Naive thymus-derived CD8-positive, alpha-beta T cell (primary cell): Measurements from ENCODE around the gene ZDHHC14. TPM values are rescaled to one million over a fixed set of nuclear protein-coding genes. Genes with fewer than 3 reads are reported as not detected.
"Not testable (repeated sequence)": the region's sequence is repeated elsewhere in the genome, so short reads cannot be mapped to it uniquely, and the experiment has no call there.

Source experiments
- ATAC-seq, 2 donors: fragments of 150-1000 bp; cut with Tn5 transposase in 1 of 2; sonication (Bioruptor Pico), chemical (Tn5 transposase) in 1 of 2; 1 replicate in 1 of 2; 2 replicates in 1 of 2; pipeline ENCODE4 v1.10.0; 2021; ENCODE audit warnings: mild to moderate bottlenecking in 2 of 2, moderate library complexity in 2 of 2
- POLR2A ChIA-PET: fragments of 350-600 bp; sonication (Branson Sonifier 250); formaldehyde crosslinking; loops from one replicate; lab custom pipeline; 2021; ENCODE audit warnings: antibody characterized with exemption; lab: Charles Lee
- DNase-seq, 10 donors: peaks; one replicate each; pipeline versions ENCODE4 v3.0.0 to v3.0.0-alpha.2; 2020 to 2022
- H3K27ac Mint-ChIP-seq, 10 donors: one replicate each; pipeline ENCODE4 v1.8.0; 2020 to 2022; ENCODE audit warnings: mild to moderate bottlenecking in 10 of 10, mixed read lengths in 10 of 10, moderate library complexity in 4 of 10, inconsistent platforms in 1 of 10
- H3K27me3 Mint-ChIP-seq, 5 donors: one replicate each; pipeline ENCODE4 v1.8.0; 2021 to 2022; ENCODE audit warnings: mixed read lengths in 5 of 5
- H3K36me3 Mint-ChIP-seq, 3 donors: one replicate each; pipeline ENCODE4 v1.8.0; 2020 to 2022; ENCODE audit warnings: mixed read lengths in 3 of 3, mild to moderate bottlenecking in 2 of 3, inconsistent platforms in 1 of 3
- H3K4me1 Mint-ChIP-seq, 4 donors: one replicate each; pipeline ENCODE4 v1.8.0; 2021 to 2022; ENCODE audit warnings: mixed read lengths in 4 of 4
- H3K4me3 Mint-ChIP-seq, 10 donors: one replicate each; pipeline ENCODE4 v1.8.0; 2020 to 2022; ENCODE audit warnings: mild to moderate bottlenecking in 10 of 10, mixed read lengths in 10 of 10, moderate library complexity in 6 of 10, inconsistent platforms in 1 of 10
- H3K9me3 Mint-ChIP-seq, 9 donors: one replicate each; pipeline ENCODE4 v1.8.0; 2020 to 2022; ENCODE audit warnings: mixed read lengths in 9 of 9, mild to moderate bottlenecking in 3 of 9, inconsistent platforms in 1 of 9, moderate library complexity in 1 of 9
- polyA plus RNA-seq, 3 donors: library from polyadenylated mRNA; unstranded; fragments of 300-500 nt; fragmentation: Illumina TruSeq; gene quantifications; one replicate each; pipeline ENCODE4 v1.2.3, GENCODE V29; 2021
- total RNA-seq, 8 experiments: library from RNA in 2 of 8; stranded (reverse) in 2 of 8; gene quantifications; one replicate each; pipeline ENCODE4 v1.2.3 and lab custom pipeline; 2021 to 2026

Gene ZDHHC14
- total and polyA plus RNA-seq, 5 experiments from 2014 or later = 0.09 to 1.9 (median 1.4) TPM

- H3K36me3 Mint-ChIP-seq, H3K27me3 Mint-ChIP-seq, POLR2A ChIA-PET, H3K9me3 Mint-ChIP-seq, H3K4me1 Mint-ChIP-seq, DNase-seq, ATAC-seq, H3K4me3 Mint-ChIP-seq: not testable (repeated sequence)
- H3K27ac Mint-ChIP-seq = peak overlapping the region in 1 of 10 donors; percentile 82
Measured at GRCh38 chr6:157706351-157706750, 325.4 kb downstream of the ZDHHC14 start.

- no peak for DNase-seq
- no peak overlapping the region for H3K4me3 Mint-ChIP-seq
- POLR2A ChIA-PET = no interaction called here
- no peak overlapping the region for H3K27ac Mint-ChIP-seq
- peaks cover 0 to 8% (median 0%) of the 10 kb centered on the region in 4 donors for H3K4me1 Mint-ChIP-seq
- no peaks in the 10 kb centered on the region for H3K27me3 Mint-ChIP-seq
- no peak for ATAC-seq
- H3K36me3 Mint-ChIP-seq = no peaks in the 10 kb centered on the region
- no peaks in the 10 kb centered on the region for H3K9me3 Mint-ChIP-seq
Measured at GRCh38 chr6:157706883-157707282, 325.9 kb downstream of the ZDHHC14 start.

- H3K27me3 Mint-ChIP-seq = no peaks in the 10 kb centered on the region
- no peaks in the 10 kb centered on the region for H3K36me3 Mint-ChIP-seq
- H3K27ac Mint-ChIP-seq = no peak overlapping the region
- no peaks in the 10 kb centered on the region for H3K9me3 Mint-ChIP-seq
- H3K4me3 Mint-ChIP-seq = no peak overlapping the region
- POLR2A ChIA-PET = no interaction called here
- no peak for ATAC-seq
- DNase-seq = no peak
- H3K4me1 Mint-ChIP-seq = peaks cover 0 to 8% (median 0%) of the 10 kb centered on the region in 4 donors
Measured at GRCh38 chr6:157707576-157707975, 326.6 kb downstream of the ZDHHC14 start.

GRCh38 chr6:157708239-157708638 is 327.2 kb downstream of the ZDHHC14 start:
- H3K4me3 Mint-ChIP-seq = no peak overlapping the region
- no peaks in the 10 kb centered on the region for H3K36me3 Mint-ChIP-seq
- no peaks in the 10 kb centered on the region for H3K9me3 Mint-ChIP-seq
- no peak for DNase-seq
- no peak overlapping the region for H3K27ac Mint-ChIP-seq
- H3K27me3 Mint-ChIP-seq = no peaks in the 10 kb centered on the region
- peaks cover 0 to 3% (median 0%) of the 10 kb centered on the region in 4 donors for H3K4me1 Mint-ChIP-seq
- POLR2A ChIA-PET = no interaction called here
- ATAC-seq = no peak

GRCh38 chr6:157708933-157709332 is 327.9 kb downstream of the ZDHHC14 start:
- POLR2A ChIA-PET = interaction anchor here (0.6 kb wide), 1 partner anchor 11 kb away, joined by 3 read pairs; no protein-coding TSS in a partner anchor
- Mint-ChIP-seq H3K4me1 (peaks cover 0 to 3% (median under 1%) of the 10 kb centered on the region in 4 donors), H3K27me3 (no peaks in the 10 kb centered on the region), H3K4me3 (no peak overlapping the region), H3K9me3 (no peaks in the 10 kb centered on the region), H3K27ac (no peak overlapping the region), H3K36me3 (no peaks in the 10 kb centered on the region)
- no peak for DNase-seq
- no peak for ATAC-seq

GRCh38 chr6:157709555-157709954 is 328.6 kb downstream of the ZDHHC14 start:
- no peak for ATAC-seq
- H3K27me3 Mint-ChIP-seq = no peaks in the 10 kb centered on the region
- POLR2A ChIA-PET = interaction anchor here (0.6 kb wide), 1 partner anchor 11 kb away, joined by 3 read pairs; no protein-coding TSS in a partner anchor

GRCh38 chr6:157710604-157711003 is 329.6 kb downstream of the ZDHHC14 start:
- POLR2A ChIA-PET = no interaction called here
- Mint-ChIP-seq H3K4me3 (no peak overlapping the region), H3K9me3 (no peaks in the 10 kb centered on the region), H3K4me1 (peaks cover 0 to 5% (median 0%) of the 10 kb centered on the region in 4 donors), H3K27ac (peak overlapping the region in 1 of 10 donors; percentile 21), H3K27me3 (no peaks in the 10 kb centered on the region), H3K36me3 (no peaks in the 10 kb centered on the region)
- DNase-seq = no peak
- no peak for ATAC-seq

More at GRCh38 chr6:157709555-157709954, 328.6 kb downstream of the ZDHHC14 start:
- H3K36me3 Mint-ChIP-seq = no peaks in the 10 kb centered on the region
- H3K9me3 Mint-ChIP-seq = no peaks in the 10 kb centered on the region
- H3K4me3 Mint-ChIP-seq = no peak overlapping the region
- no peak for DNase-seq
- no peak overlapping the region for H3K27ac Mint-ChIP-seq
- peaks cover 0 to 5% (median 2%) of the 10 kb centered on the region in 4 donors for H3K4me1 Mint-ChIP-seq

GRCh38 chr6:157711060-157711459 is 330.1 kb downstream of the ZDHHC14 start:
- no peaks in the 10 kb centered on the region for H3K27me3 Mint-ChIP-seq

GRCh38 chr6:157712585-157713295 is 331.8 kb downstream of the ZDHHC14 start:
- ATAC-seq (no peak), DNase-seq (no peak)
- Mint-ChIP-seq H3K4me1 (peaks cover 0 to 7% (median 2%) of the 10 kb centered on the region in 4 donors), H3K27ac (peak overlapping the region in 1 of 10 donors; percentile 48), H3K36me3 (no peaks in the 10 kb centered on the region), H3K4me3 (no peak overlapping the region), H3K27me3 (no peaks in the 10 kb centered on the region), H3K9me3 (no peaks in the 10 kb centered on the region)
- POLR2A ChIA-PET = no interaction called here

More at GRCh38 chr6:157711060-157711459, 330.1 kb downstream of the ZDHHC14 start:
- H3K36me3 Mint-ChIP-seq = no peaks in the 10 kb centered on the region
- no peak for DNase-seq
- ATAC-seq = no peak
- H3K27ac Mint-ChIP-seq = no peak overlapping the region
- POLR2A ChIA-PET = no interaction called here
- H3K9me3 Mint-ChIP-seq = no peaks in the 10 kb centered on the region
- H3K4me1 Mint-ChIP-seq = peaks cover 0 to 5% (median 0%) of the 10 kb centered on the region in 4 donors
- H3K4me3 Mint-ChIP-seq = no peak overlapping the region

GRCh38 chr6:157713451-157714152 is 332.6 kb downstream of the ZDHHC14 start:
- Mint-ChIP-seq H3K9me3 (no peaks in the 10 kb centered on the region), H3K4me1 (peaks cover 0 to 7% (median 2%) of the 10 kb centered on the region in 4 donors), H3K27me3 (no peaks in the 10 kb centered on the region), H3K27ac (peak overlapping the region in 2 of 10 donors; percentile 51), H3K36me3 (no peaks in the 10 kb centered on the region), H3K4me3 (no peak overlapping the region)
- DNase-seq = no peak
- ATAC-seq = no peak
- POLR2A ChIA-PET = no interaction called here

- no peaks in the 10 kb centered on the region for H3K36me3 Mint-ChIP-seq
- POLR2A ChIA-PET = no interaction called here
- no peak for DNase-seq
- peaks cover 0 to 7% (median 2%) of the 10 kb centered on the region in 4 donors for H3K4me1 Mint-ChIP-seq
- no peak overlapping the region for H3K4me3 Mint-ChIP-seq
- no peaks in the 10 kb centered on the region for H3K27me3 Mint-ChIP-seq
- no peaks in the 10 kb centered on the region for H3K9me3 Mint-ChIP-seq
- H3K27ac Mint-ChIP-seq = peak overlapping the region in 2 of 10 donors; percentile 19 to 51
- ATAC-seq = no peak
Measured at GRCh38 chr6:157714153-157714490, 333.1 kb downstream of the ZDHHC14 start.

- no peaks in the 10 kb centered on the region for H3K27me3 Mint-ChIP-seq
- POLR2A ChIA-PET = interaction anchor here (0.6 to 0.7 kb wide), 2 partner anchors 44 to 821 kb away, joined by 3 to 6 read pairs; no protein-coding TSS in a partner anchor
- peaks cover 0 to 7% (median 2%) of the 10 kb centered on the region in 4 donors for H3K4me1 Mint-ChIP-seq
- H3K9me3 Mint-ChIP-seq = no peaks in the 10 kb centered on the region
- DNase-seq (no peak), ATAC-seq (no peak)
- no peak overlapping the region for H3K27ac Mint-ChIP-seq
- no peaks in the 10 kb centered on the region for H3K36me3 Mint-ChIP-seq
- H3K4me3 Mint-ChIP-seq = no peak overlapping the region
Measured at GRCh38 chr6:157715728-157716164, 334.8 kb downstream of the ZDHHC14 start.
